Stimulated activated CD4-positive, alpha-beta T cell treated with anti-CD3 and anti-CD28 coated beads, TNF-alpha, amount 100 ng/mL, for 1 hour (primary cell): ENCODE data around the gene HLX.

Experiments used
- DNase-seq, 3 donors: peaks; one replicate each; pipeline ENCODE4 v3.0.0-alpha.2; 2020; ENCODE audit warnings: low read depth in 3 of 3, low spot score in 1 of 3

HLX gene

DNA sequence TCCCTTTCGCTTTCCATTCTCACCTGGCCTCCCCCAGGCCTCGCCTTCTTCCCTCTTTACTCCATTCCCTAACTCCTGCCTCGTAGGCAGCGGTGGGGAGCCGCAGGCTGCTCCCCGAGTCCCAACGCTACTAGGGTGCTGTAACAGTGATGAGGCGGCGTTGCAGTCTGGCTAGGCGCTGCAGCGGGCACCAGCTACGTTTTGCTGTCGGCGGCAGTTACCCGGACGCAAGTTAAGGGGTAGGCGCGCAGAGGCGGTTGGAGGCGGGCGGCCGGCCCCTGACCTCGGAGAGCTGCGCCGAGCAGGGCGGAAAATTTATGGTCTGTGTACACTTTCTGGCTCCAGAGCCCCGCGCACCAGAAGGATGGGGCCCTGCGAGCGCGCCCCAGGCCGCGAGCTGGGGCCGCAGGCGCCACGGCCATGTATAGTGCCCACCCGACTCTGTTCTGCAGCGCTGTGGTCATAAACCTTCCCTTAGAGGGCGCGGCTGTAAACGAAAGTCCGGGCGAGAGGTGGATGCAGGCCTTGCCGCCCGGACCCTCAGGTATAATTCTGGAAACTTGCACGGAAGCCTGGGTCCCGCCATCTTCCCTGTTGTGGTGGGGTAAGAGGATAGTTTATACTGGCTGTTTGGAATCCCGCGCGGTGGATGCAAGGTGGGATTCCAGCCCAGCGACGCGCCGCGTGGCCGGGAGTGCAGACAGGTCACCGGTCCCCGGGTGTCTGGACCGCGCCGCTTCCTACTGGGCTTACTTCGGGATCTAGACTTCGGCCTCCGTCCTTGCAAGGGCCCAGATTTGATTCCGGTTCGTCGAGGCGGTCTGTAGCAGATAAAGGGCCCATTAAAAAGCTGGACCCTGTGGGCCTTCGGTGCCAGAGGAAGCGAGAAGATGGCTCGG, 15.0 kb downstream of the HLX start:
- no peak for DNase-seq

DNA sequence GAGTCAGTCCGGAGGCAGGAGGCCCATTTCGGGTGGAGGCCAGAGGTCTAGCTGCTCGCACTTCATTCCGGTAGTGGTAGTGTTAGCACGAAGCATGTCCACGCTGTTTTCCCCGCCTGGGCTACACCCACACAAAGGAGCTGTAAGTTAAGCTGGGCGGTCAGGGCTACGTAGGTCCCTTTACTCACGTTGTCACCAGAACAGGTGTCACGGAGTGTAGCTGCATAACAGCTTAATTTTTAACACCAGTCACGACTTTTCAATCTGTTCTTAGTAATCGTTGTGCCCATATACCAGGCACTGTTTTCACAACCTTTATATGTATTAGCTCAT, 15.6 kb downstream of the HLX start:
- no peak for DNase-seq

DNA sequence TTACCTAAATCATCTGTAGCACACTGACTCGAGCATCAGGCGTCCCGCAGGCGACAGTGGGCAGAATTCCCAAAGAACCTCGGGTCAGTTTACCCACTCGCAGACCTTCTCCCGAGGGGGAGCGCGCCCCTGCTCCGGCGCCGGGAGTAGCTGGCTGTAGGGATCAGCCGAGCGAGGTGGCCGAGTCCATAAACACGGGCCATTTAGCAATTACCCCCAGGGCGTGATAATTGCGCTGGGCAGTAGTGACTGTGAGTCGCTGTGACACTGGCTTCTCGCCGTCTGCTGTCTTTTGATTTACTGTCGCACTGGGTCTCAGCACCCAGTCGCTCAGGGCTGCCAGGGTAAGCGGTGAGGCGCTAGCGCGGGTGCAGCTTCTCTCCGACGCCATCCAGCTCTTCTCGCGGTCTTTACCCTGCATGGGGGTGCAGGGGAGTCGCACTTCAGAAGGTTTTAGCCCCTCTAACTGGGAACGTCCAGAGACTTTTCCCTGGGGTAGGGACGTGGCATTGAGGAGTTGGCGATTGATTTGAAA, 16.2 kb downstream of the HLX start:
- no peak for DNase-seq

DNA sequence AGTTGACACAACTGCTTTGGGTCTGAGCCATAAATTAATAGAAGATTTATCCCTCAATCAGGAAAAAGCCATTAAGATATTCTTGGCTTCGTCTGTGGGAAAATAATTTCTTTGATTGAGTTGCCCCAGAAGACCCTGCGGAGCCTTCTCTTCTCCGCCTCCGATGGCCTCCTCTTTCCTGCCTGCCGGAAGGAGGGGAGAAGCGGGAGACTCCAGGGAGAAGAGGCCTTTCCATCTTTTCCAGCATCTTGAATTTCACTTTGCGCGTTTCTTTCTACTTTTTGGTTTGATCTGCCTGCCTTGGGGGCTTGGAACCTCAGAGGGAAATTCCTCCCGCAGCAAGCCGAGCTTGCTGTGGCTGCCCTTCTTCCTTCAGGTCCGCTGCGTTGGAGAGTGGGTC, 16.8 kb downstream of the HLX start:
- DNase-seq: no peak

DNA sequence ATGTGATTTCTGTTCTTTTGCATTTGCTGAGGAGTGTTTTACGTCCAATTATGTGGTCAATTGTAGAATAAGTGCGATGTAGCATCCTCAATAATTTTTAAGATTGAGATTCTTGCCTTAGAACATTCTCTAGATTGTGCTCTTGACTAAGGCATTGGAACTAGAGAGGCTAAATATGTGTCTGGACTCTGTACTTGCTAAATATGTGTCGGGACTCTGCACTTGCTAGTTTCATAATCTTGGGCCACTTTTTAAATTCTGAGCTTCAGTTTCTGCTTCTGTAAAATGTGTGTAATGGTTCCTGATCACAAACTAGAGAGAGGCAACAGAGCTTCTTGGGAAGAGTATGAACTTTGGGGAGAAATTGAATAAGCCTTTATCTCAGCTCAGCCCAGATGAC, 21.6 kb downstream of the HLX start:
- DNase-seq: no peak

DNA sequence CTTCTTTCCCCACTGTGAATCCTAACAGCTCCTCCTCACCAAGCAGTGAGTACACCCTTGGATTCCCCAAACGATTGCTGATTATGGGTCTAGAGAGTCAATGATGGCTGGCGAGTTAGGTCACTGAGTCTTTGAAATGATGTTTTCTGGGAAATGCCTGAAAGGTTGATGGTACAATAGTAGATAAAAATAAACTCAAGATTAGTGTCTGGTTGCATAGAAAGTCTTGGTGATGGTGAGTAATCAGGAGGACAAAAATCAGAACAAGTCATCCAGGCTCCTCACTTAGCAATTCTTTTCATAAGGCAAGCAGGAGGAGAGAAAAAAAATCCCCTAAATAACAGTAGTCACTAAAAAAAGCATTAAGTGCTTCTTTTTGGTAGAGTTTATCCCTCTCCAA, 22.6 kb downstream of the HLX start:
- DNase-seq: no peak

DNA sequence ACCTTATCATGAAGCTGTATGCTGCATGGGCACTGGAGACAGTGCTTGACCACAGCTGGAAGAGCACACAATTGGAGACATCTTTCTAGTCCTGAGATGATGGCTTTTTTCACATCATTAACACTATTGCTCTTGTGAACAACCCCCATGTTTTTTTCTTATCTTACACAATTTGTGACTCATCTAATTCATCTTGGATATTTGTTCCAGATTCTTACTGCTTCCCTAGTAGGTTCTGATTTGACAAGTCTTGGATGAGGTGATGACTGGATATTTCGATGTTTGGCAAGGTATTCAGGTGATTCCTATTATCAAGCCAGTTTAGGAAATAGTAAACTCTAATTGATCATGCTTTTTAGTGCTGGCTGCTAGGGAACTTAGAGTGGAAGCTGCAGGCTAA, 23.7 kb downstream of the HLX start:
- DNase-seq: no peak

DNA sequence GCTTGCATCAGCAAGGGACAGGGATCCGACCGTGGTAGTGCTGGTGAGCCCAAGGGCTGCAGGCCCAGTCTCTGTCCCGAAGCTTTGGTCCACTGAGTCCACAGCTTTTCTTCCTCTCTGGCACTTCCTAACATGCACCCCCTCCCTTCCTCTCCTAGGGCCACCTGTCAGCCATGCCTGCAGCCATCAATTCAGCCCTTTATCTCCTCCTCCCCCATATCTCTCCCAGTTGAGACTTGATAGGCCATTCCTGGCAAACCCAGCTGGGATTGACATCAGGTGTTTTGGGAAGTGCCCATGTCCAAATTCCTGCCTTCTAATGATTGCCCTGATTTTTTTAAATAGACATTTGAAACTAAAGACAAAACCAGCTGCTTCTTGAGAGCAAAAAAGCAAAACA, 25.6 kb downstream of the HLX start:
- no peak for DNase-seq

DNA sequence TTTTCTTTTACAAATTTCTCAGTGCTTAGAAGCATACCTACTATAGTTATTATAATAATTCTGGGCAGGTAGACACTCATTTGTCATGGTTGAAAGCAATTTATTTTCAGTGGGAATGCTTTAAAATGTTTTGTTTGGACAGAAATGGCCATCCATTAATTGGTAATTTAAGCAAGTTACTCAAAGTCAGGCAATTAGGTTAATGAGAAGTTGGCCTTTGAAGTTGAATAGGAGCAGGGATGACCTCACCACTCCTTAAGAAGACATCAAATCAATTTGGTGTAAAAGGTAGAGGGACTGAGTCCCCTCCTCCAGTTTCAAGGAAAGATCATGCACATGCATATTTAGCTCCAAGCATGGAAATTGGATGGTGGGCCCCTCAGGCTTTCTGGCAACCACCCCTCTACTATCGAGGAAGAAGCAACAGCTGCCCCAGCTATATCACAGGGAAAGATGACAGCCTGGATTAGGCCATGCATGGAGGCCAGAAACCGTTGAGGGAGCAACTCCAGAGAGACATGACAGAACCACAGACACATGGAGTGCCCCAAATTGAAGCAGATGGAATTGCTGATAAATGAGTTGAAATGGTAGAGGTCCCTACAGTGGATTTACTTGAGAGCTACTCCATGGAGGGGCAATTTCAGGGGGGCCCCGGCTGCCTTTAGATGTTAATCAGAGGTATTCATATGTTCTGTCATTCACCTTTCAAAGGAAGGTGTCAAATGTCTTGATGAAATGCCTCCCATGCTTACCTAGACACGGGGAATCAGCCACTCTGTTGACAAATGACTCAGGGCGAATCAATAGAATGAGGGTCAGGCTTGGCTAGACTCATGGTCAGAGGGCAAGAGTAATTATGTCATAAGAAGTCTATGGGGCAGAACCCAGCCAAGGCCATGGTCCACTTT, 26.7 kb downstream of the HLX start:
- no peak for DNase-seq

DNA sequence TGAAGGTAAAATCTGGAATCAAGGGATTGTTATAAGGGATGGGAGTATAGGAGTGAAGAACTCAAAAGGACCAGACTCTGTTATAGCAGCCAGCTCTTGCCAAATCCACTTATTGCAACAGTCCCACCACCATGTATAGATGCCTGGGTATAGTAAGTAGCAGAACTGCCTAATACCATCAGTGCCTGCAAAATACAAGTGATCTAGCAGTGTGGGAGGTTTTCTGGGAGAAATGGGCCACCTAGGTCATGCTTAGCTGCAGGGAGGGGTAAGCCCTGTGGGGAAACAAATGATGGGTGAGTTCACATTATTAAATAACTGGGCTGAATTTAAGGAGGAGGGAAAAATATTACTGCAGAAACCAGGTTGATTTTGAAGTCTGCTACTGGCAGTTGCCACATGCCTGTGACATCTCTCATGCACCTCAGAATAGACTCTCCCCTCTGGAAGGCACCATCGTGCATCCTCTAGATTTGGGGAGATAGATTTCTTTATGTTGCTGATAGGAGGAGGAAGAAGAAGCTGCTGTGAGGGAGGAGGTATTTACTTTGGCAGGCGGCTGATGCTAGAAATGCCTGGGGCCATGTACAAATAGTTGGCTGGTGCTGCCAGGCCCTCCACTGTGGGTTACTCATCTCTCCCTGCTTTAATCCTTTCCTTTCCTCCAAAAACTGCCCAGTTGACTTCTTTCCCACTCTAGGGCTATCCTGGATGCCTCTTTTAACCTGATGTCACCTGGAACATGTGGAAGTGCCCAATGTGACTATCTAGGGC, 27.5 kb downstream of the HLX start:
- DNase-seq: no peak

DNA sequence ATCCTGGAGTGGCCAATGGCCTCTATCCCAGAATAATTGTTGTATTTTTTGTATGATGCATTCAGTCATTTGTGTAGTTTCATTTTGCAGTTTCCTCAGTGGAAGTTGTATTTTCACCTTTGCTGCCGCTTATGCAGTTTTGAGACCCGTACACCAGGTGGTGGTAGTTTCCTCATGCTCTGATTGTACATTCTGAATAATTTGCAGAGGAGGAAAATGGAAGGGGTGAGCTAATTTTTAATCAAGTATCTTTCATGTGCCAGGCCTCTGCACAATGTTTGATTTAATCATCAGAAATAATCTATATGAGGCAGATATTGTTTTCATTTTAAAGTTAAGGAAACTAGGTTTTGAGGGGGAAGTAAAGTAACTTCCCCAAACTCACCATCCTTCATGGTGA, 29.5 kb downstream of the HLX start:
- DNase-seq: no peak

DNA sequence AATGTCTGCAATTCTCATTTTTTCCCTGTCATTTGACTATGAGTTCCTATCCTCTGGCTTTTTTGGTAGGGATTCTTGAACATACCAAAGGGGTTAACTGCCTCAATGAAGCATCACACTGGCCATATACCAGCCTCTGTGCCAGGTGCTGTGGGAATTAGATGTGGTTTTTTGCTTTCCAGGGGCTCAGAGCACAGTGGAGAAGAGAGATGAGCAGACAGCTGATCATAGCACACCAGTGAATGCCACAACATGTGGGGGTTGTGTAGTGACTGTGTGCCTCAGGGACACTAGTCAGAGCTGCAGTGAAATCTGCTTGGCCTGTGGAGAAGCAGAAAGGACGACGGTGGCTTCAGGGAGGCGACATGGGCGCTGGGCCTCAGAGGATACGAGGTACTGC, 30.8 kb downstream of the HLX start:
- DNase-seq: no peak

DNA sequence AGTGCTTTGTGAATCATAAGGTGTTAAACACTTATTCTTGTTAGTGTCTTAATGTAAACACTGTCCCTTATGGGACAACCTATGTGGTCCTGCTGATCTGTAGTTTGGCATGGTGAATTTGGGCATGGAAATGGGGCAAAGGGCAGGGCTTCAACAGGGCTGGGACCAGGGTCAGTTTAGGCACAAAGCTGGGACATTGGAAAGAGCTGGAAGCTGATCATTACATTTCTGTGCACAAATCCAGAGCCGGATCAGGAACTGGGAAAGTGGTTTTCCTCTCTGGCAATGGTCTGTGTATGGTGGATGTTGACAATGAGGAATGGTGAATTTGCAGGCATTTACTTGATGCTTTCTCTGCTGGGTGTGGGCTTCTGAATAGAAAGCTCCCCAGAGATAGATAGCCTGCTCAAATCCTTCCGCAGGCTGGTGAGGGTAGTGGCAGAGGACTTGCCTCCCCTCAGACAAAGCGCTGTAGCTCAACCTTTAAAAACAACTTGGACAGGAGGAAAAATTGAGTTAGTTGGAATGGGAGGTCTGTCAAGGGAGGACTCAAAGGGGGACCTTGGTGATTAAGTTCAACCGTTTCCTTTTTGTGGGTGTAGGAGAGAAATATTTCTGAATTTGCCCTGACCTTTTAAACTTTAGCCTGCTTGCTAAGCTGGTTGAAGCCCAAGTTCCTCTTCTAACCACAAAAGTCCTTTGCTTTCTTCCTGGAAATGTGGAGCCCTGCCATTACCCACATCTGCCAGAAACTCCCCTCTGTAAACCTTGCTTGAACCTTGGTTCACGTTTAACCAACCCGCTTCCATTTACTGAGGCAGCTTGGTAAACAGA, 35.3 kb downstream of the HLX start:
- no peak for DNase-seq

DNA sequence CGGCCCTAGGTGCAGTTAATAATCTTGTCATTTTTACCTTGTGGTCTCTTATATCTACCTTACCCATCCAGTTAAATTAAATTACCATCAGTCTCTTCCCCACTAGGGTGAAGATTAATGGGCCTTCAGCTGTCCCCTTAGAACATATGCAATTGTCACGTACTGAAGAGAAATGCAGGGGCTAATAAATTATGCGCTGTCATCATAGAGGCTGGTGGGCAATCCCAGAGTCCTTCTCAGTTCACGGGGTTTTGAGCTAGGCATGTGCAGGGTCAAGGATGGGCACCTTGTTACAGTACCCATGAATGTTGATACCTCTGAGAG, 35.8 kb downstream of the HLX start:
- DNase-seq: no peak

DNA sequence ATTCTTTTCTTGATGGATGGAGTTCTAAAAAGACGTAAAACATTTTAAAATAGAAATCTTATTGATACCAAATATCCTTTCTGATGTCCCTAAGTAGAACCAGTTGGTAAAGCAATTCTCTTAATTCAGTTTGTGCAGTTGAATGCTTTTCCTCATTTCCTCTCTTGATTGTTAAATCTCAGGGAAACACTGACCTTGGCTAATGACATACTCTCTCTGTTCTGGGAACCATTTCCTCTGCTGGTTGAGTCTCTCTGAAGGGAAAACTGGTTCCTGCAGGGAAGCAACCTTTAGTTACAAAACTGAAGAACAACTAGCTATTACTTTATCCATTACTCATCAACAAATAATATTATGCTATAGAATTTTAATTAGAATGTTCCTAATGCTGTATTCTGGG, 36.7 kb downstream of the HLX start:
- DNase-seq: no peak

DNA sequence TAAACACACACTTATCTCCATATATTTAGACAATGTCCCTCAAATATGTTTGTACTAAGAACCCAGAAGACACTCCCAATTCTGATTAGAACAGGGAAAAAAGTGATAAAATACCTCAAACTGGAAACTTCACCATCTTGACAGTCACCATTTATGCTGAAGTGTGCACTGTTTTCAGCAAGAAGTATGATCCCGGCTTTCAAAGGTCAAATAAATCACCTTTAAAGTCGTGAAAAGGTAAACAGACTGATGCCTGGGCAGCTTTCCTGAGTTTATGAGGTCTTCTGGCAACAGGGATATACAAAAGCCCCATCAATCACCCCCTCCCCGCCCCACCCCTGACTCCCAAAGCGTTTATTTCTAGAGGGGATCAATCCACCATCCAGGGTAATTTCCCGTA, 37.9 kb downstream of the HLX start:
- DNase-seq: no peak

DNA sequence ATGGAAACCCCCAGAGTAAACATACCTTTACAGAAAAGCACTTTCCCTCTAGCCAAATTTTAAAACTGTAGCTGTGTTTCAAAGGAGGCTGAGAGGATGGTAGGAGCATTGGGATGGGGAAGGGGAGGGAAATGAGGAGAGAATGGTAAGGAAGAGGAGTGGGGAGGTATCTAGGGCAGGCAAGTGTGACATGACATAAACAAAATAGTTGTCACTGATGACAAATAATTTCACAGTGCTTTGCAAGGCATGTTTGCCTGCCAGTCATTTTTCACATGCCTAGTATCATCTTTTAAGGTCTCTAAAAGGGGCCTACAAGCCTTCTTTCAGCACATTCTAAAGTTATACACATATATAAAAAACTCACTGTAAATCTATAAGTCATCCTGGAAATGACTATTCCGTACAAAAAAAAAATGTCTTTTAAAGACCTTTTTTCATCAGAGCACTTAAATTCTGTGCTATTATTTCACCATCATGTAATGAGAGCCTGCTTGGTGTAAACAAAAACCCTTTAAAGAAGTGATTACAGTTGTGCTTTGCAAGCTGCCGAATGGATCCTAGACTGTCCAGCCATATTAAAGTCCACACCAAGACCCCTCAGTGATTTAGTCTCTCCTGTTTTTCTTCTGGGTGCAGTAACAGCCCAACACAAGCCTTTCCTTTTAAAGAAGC, 38.4 kb downstream of the HLX start:
- DNase-seq: no peak

DNA sequence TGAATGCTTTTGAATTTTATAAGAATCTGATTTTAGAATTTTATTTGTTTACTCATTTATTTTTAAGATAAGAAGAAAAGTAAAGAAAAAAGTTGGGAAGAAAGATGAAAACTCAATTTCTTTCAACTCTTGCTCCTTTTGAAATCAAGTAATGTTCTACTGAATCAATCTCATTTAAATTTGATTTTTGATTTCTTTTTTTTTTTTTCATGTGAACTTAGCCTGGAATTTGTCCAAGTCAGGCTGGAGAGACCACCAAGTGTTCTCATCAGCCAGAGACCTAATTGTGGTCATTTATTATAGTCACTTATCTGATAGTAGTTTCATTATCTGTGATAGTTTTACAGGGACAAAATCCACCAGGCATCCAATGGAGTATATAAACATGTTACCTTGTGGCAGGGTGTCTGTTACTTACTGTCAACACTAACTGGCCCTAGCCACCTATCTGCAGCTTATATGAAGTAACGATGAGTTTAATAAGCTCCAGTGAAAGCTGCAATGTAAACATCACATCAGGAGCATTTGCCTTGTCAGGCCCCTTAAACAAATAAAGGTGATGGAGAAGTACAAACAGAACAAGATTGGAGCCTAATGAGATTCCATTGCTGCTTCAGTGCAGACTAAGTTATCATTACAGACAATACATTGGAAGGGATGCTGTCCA, 39.2 kb downstream of the HLX start:
- no peak for DNase-seq

DNA sequence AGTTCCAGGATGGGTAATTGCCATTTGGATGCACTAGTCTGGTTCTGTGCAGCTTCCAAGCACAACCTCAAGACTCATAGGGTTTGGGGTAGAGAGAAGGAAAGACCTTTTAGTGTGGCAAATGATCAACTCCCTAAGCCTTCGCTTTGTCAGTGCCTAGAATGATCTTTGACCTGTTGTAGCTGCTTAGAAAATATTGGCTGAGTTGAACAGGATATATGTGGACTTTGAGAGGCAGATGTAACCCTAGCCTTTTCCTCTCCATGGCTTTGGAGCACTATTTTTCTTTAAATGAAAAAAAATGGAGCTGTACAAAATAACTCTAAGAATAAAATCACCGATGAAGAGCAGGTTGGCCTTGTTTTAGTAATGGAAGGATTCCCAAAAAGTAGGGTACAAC, 41.7 kb downstream of the HLX start:
- DNase-seq: no peak

DNA sequence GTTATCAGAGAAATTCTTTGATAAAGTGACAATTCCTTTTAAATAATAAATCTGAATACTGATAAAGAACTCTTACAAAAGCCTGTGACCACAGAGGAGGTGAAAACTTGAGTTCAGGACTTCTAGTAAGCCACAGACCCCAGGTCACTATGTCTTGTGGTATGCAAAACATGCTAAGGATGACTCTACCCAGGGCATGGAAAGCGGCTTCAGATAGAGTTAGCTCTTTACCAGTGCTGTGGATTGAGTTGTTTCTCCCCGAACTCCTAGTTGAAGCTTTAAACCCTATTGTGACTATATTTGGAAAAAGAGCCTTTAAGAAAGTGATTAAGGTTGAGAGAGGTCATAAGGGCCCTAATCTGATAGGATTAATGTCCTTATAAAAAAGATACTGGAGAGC, 42.3 kb downstream of the HLX start:
- DNase-seq: no peak
